OCI-LY3 (cell line): Measurements from ENCODE around the gene NAV2.

Source experiments
- H2AFZ ChIP-seq: fragments of 200-600, 300-600 bp; shearing (Covaris generic); 2 replicates; pipeline ENCODE4 v1.6.0; 2014; ENCODE audit warnings: antibody characterized with exemption, low read depth, low read length
- H3K27ac ChIP-seq: fragments of 200-600, 300-600 bp; sonication (generic); 2 replicates; pipeline ENCODE4 v1.5.1; 2014; ENCODE audit warnings: mild to moderate bottlenecking, low read length, moderate library complexity, mixed read lengths
- H3K27me3 ChIP-seq: fragments of 200-600, 300-600 bp; sonication (generic); 2 replicates; pipeline ENCODE4 v1.6.1; 2014; ENCODE audit warnings: low read depth, low read length, mixed read lengths
- H3K36me3 ChIP-seq: fragments of 200-600, 300-600 bp; sonication (generic); replicated peaks from 2 replicates; pipeline ENCODE3; 2014; ENCODE audit warnings: low read depth, low read length, mixed read lengths
- H3K4me1 ChIP-seq: fragments of 300-600, 200-600 bp; sonication (generic); 2 replicates; pipeline ENCODE4 v1.6.1; 2014; ENCODE audit warnings: low read length, mixed read lengths
- H3K4me2 ChIP-seq: fragments of 200-600, 300-600 bp; sonication (generic); 2 replicates; pipeline ENCODE4 v1.6.1; 2014; ENCODE audit warnings: low read length, mixed read lengths
- H3K4me3 ChIP-seq: fragments of 300-600, 200-600 bp; sonication (generic); 2 replicates; pipeline ENCODE4 v1.5.1; 2014; ENCODE audit warnings: antibody characterized with exemption, mild to moderate bottlenecking, low read length, moderate library complexity
- H3K79me2 ChIP-seq: fragments of 300-600, 200-600 bp; shearing (Covaris generic); 2 replicates; pipeline ENCODE4 v1.6.1; 2014; ENCODE audit warnings: mild to moderate bottlenecking, low read length, mixed read lengths
- H3K9ac ChIP-seq: fragments of 300-600, 200-600 bp; shearing (Covaris generic); 2 replicates; pipeline ENCODE4 v1.6.0; 2014; ENCODE audit warnings: mild to moderate bottlenecking, low read length, moderate library complexity
- H3K9me3 ChIP-seq: fragments of 200-600, 300-600 bp; shearing (Covaris generic); 2 replicates; pipeline ENCODE4 v1.6.1; 2014; ENCODE audit warnings: low read length, mixed read lengths; ENCODE audit not compliant: insufficient read depth
- H4K20me1 ChIP-seq: fragments of 200-600, 300-600 bp; sonication (generic); 2 replicates; pipeline ENCODE4 v1.6.1; 2016; ENCODE audit warnings: low read length, mixed read lengths; ENCODE audit not compliant: insufficient read depth
- CTCF ChIP-seq: fragments of 200-600, 300-600 bp; sonication (generic); IDR thresholded peaks from 2 replicates; pipeline ENCODE4 v1.5.1; 2014; ENCODE audit warnings: antibody characterized with exemption, low read length, low read depth
- EZH2phosphoT487 ChIP-seq: fragments of 200-600 bp; shearing (Covaris generic); IDR thresholded peaks from 2 replicates; pipeline ENCODE4 v1.6.1; 2018; ENCODE audit warnings: antibody characterized with exemption, mixed run types, low read depth

NAV2 gene

GRCh38 chr11:19880088-19880345 lies 167.4 kb downstream of the NAV2 start:
- no peak for TF ChIP-seq CTCF
- TF ChIP-seq EZH2phosphoT487 = no peak
- H3K4me1 ChIP-seq = no peaks in the 10 kb centered on the region
- H2AFZ ChIP-seq = no peak overlapping the region
- H3K4me3 ChIP-seq = no peak overlapping the region
- H3K36me3 ChIP-seq = no peaks in the 10 kb centered on the region
- no peak overlapping the region for H3K9ac ChIP-seq
- H4K20me1 ChIP-seq = no peaks in the 10 kb centered on the region
- H3K9me3 ChIP-seq = no peaks in the 10 kb centered on the region
- H3K27me3 ChIP-seq = peaks cover 43% of the 10 kb centered on the region
- no peak overlapping the region for H3K27ac ChIP-seq
- no peak overlapping the region for H3K4me2 ChIP-seq
- H3K79me2 ChIP-seq = no peaks in the 10 kb centered on the region

GRCh38 chr11:19881177-19881576 lies 168.5 kb downstream of the NAV2 start:
- Histone ChIP-seq H3K4me1 (no peaks in the 10 kb centered on the region), H3K4me2 (no peak overlapping the region), H3K27me3 (peaks cover 45% of the 10 kb centered on the region), H3K9ac (no peak overlapping the region), H3K9me3 (no peaks in the 10 kb centered on the region), H2AFZ (no peak overlapping the region), H4K20me1 (no peaks in the 10 kb centered on the region), H3K36me3 (no peaks in the 10 kb centered on the region), H3K79me2 (no peaks in the 10 kb centered on the region), H3K27ac (no peak overlapping the region), H3K4me3 (no peak overlapping the region)
- TF ChIP-seq CTCF = no peak
- TF ChIP-seq EZH2phosphoT487 = no peak

- Histone ChIP-seq H3K27ac (no peak overlapping the region), H3K36me3 (no peaks in the 10 kb centered on the region), H3K27me3 (peaks cover 45% of the 10 kb centered on the region), H3K9ac (no peak overlapping the region), H3K9me3 (no peaks in the 10 kb centered on the region), H4K20me1 (no peaks in the 10 kb centered on the region), H3K4me2 (no peak overlapping the region), H3K4me3 (no peak overlapping the region), H3K79me2 (no peaks in the 10 kb centered on the region), H3K4me1 (no peaks in the 10 kb centered on the region), H2AFZ (no peak overlapping the region)
- TF ChIP-seq EZH2phosphoT487 = no peak
- no peak for TF ChIP-seq CTCF
Observed at GRCh38 chr11:19882356-19882755, 169.7 kb downstream of the NAV2 start.

GRCh38 chr11:19886498-19886897 lies 173.9 kb downstream of the NAV2 start:
- H3K36me3 ChIP-seq = no peaks in the 10 kb centered on the region
- no peak overlapping the region for H3K27ac ChIP-seq
- no peaks in the 10 kb centered on the region for H3K79me2 ChIP-seq
- no peak overlapping the region for H2AFZ ChIP-seq
- no peaks in the 10 kb centered on the region for H3K4me1 ChIP-seq
- TF ChIP-seq EZH2phosphoT487 = no peak
- no peak for TF ChIP-seq CTCF
- no peak overlapping the region for H3K4me3 ChIP-seq
- no peak overlapping the region for H3K9ac ChIP-seq
- no peak overlapping the region for H3K4me2 ChIP-seq
- H3K27me3 ChIP-seq = peaks cover 66% of the 10 kb centered on the region
- no peaks in the 10 kb centered on the region for H3K9me3 ChIP-seq
- H4K20me1 ChIP-seq = no peaks in the 10 kb centered on the region
